NOMO-1 treated with dmso at 0.1 percent for 144 hours (cell line): ENCODE results near the gene KIF13A.
"Not testable (repeated sequence)": the region's sequence is repeated elsewhere in the genome, so short reads cannot be mapped to it uniquely, and the experiment has no call there.

Source experiments
- DNase-seq: peaks from one replicate; lab custom pipeline; 2025; ENCODE audit not compliant: unreplicated experiment; lab: John Stamatoyannopoulos, UW

KIF13A gene

GRCh38 chr6:17987447-17987696, at the start of gene KIF13A:
TSS of gene KIF13A (minus strand) at chr6:17987635. CDS start at chr6:17987463, 172 bp downstream.
- no peak for DNase-seq

- no peak for DNase-seq
Measured at GRCh38 chr6:18036781-18037180, 49.3 kb upstream of the KIF13A start.

GRCh38 chr6:18035330-18035854, 48.0 kb upstream of the KIF13A start:
- DNase-seq: no peak

DNA sequence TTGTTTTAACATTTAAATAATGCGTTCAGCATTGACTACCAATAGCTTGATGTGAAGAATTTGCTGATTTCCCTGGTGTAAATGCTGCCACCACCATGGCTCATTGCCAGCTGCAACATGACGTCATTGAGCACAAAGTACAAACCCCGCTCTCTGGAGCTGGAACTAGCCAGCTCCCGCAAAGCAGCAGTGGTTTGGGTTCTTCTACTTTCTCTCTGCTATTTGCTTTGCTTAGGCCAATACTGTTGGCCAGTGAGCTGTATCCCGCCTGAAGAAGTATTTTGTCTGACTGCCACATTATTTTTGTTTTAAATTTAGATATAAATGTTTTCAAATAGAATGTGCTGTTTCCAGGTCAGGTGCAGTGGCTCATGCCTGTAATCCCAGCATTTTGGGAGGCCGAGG, 47.4 kb upstream of the KIF13A start:
- no peak for DNase-seq

DNA sequence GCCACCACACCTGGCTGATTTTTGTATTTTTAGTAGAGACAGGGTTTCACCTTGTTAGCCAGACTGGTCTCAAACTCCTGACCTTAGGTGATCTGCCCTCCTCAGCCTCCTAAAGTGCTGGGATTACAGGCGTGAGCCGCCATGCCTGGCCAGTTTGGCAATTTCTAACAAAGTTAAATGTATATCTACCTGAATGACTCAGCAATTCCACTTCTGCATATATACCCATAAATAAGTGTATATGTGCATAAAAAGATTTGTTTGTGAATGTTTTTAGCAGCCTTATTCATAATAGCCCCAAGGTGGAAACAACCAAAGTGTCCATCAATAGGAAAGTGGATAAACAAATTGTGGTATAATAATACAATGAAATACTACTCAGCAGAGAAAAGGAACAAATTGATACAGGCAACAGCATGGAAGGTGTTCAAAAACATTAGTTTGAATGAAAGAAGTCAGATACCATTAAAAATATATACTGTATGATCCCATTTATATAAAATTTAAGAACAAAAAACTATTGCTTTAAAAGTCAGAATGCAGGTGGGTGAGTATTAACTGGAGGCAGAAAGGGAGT, 44.3 kb upstream of the KIF13A start:
- no peak for DNase-seq

- DNase-seq: no peak
Measured at GRCh38 chr6:18031189-18031588, 43.8 kb upstream of the KIF13A start.

DNA sequence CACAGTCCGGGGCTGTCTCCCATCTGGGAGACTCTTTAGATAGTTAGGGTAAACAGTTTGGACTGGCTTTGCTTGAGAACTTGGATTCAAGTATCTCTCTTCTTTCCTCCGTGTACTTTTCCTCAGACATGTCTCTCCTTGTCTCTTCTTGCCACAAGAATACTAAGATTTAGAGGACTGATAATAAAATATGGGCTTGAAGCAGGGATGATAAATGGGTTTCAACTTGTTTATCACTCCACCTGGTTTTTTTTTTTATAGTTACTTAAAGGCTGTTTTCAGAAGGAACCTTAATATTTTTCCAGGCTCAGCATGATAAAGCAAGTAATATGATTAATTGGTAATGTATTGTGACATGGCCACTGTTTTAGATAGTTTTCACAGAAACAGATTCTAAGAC, 40.9 kb upstream of the KIF13A start:
- DNase-seq: no peak

DNA sequence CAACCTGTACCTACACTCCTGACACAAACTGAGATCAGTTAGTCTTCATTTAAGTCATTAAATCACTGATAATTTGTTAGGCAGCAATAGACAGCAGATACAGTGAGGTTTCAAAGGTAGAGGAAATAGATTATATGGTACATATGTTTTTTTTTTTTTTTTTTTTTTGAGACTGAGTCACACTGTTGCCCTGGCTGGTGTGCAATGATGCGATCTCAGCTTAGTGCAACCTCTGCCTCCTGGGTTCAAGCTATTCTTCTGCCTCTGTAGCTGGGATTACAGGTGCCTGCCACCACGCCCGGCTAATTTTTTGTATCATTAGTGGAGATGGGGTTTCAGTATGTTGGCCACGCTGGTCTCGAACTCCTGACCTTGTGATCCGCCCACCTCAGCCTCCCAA, 38.2 kb upstream of the KIF13A start:
- no peak for DNase-seq

- DNase-seq: no peak
Measured at GRCh38 chr6:18024876-18025275, 37.4 kb upstream of the KIF13A start.

GRCh38 chr6:18023891-18024290, 36.5 kb upstream of the KIF13A start:
- no peak for DNase-seq

GRCh38 chr6:18022398-18023231, 35.2 kb upstream of the KIF13A start:
- no peak for DNase-seq

GRCh38 chr6:18021166-18021850, 33.9 kb upstream of the KIF13A start:
- DNase-seq: no peak

DNA sequence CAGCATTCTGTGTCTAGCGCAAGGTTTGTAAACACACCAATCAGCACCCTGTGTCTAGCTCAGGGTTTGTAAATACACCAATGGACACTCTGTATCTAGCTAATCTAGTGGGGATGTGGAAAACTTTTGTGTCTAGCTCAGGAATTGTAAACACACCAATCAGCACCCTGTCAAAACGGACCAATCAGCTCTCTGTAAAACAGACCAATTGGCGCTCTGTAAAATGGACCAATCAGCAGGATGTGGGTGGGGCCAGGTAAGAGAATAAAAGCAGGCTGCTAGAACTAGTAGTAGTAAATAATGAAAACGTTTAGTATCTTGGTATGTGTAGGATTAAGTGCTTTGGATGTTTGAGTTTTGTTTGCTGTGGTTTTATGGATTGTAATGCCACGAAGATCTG, 33.1 kb upstream of the KIF13A start:
- not testable (repeated sequence) for DNase-seq

DNA sequence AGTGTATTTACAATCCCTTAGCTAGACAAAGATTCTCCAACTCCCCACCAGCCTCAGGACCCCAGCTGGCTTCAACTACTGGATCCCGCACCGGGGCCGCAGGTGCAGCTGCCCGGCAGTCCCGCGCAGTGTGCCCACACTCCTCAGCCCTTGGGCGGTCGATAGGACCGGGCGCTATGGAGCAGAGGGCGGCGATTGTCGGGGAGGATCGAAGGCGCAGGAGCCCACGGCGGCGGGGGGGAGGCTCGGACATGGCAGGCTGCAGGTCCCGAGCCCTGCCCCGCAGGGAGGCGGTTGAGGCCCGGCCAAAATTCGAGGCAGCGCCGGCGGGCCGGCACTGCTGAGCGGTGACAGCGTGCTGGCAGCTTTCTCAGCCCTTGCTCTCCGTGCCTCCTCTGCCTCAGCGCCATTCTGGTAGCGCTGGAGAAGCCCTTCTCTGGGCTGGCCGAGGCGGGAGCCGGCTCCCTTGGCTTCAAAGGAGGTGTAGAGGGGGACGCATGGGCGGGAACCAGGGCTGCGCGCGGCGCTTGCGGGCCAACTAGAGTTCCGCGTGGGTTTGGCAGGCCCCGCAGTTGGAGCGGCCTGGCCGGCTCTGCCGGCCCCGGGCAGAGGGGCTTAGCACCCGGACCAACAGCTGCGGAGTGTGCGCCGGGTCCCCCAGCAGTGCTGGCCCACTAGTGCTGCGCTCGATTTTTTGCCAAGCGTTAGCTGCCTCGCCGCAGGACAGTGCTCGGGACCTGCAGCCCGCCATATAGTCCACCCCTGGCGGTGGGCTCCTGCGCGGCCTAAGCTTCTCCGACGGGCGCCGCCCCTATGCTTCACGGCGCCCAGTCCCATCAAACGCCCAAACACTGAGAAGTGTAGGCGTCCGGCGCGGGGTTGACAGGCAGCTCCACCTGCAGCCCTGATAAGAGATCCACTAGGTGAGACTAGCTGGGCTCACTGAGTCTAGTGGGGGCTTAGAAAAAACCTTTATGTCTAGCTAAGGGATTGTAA, 32.4 kb upstream of the KIF13A start:
- DNase-seq: no peak

GRCh38 chr6:18019133-18019532, 31.7 kb upstream of the KIF13A start:
- DNase-seq: not testable (repeated sequence)

DNA sequence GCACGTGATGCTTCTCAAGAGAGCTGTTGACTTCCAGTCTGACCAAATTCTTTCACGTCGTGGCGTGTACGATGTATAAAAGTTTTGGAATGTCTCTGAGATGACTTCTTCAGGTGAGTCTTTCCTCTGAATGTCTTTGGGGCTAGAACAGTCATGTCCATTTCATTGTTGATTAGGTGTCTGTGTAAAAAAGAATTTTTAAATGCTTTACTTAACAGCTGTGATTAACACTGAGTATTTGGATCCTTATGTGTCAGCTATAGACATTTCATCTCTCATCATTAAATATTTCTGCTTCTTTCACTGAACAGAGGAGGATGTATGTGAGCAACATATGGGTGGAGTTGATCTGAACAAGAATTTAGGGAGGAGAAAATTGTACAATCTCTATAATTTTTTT, 29.3 kb upstream of the KIF13A start:
- DNase-seq: no peak

- DNase-seq: no peak
Measured at GRCh38 chr6:18016133-18016532, 28.7 kb upstream of the KIF13A start.

DNA sequence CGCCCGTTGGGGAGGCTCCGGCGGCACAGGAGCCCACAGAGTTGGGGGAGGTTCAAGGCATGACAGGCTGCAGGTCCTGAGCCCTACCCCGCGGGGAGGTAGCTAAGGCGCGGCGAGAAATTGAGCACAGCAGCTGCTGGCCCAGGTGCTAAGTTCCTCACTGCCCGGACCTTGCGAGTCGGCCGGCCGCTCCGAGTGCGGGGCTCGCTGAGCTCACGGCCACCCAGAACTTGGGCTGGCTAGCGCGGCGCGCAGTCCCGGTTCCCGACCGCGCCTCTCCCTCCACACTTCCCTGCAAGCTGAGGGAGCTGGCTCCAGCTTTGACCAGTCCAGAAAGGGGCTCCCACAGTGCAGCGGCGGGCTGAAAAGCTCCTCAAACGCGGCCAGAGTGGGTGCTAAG, 23.9 kb upstream of the KIF13A start:
- DNase-seq: no peak

DNA sequence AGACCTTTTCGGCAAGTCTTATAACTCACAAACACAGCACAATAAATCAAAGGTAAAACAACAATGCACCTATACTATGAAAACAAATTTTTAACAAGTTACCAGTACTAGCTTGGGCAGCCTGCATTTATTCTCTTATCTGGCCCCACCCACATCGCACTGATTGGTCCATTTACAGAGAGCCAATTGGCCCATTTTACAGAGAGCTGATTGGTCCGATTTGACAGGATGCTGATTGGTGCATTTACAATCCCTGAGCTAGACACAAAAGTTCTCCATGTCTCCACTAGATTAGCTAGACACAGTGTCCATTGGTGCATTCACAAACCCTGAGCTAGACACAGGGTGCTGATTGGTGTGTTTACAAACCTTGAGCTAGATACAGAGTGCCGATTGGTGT, 23.1 kb upstream of the KIF13A start:
- DNase-seq: not testable (repeated sequence)

DNA sequence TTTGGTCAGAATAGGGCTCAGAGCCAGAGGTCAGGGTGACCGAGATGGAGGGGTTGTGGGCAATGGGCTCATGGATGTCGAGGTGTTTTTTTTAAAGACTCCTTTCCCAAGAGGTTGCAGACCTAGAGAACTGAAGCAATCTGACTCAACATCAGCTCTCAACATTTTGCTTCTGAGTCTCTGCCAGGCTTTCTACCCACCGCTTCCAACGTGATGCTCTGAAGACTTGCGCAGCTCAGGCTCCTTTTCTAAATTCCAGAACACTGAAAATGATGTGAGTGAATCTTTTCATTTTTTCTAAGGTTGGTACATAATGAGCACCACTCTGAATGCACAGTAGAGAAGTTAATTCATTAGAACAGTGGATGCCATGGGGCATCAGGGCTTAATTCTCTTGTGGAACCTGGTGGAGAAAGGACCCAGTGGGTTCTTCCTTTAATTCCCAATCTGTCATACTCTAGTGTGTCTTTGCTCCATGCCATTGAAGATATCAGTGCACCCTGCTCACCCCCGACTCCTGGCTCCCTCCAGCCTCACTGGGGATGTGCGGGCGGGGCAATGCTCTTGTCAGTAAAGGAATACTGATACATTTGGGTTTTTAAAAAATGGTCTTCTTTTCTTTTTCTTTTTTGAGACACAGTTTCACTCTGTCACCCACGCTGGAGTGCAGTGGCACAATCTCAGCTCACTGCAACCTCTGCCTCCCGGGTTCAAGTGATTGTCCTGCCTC, 17.0 kb upstream of the KIF13A start:
- DNase-seq: no peak
